ENCODE results near the gene ARL16. TPM values are rescaled to one million over a fixed set of nuclear protein-coding genes. Genes with fewer than 3 reads are reported as not detected.
A peak's percentile ranks its signal among the peaks of the same experiment; 100 is the strongest.

ARL16 gene
- total and polyA plus RNA-seq, 2 of the 8 experiments (the other 6 are each of a cell fraction or from before 2014, with no cell fraction given), result 37.0 to 60.8 TPM

GRCh38 chr17:81665205-81666091 is 18.1 kb downstream of the ARL16 start:
- 85% methylated on average over 30 of the region's 30 CpGs; no CpG with 5 or more reads in 1 of the 2 experiments for WGBS, 2 experiments (ENCODE audit: extremely low coverage in 1 of 2, insufficient coverage in 1 of 2, insufficient read length in 1 of 2, insufficient replicate concordance in 2 of 2, low coverage in 1 of 2, low lambda C conversion rate in 2 of 2, missing lambda C conversion rate in 1 of 2)
- no peaks in the 10 kb centered on the region for H3K9me3 ChIP-seq (ENCODE audit: insufficient read depth in 2 of 2, low read depth in 1 of 2, low read length in 1 of 2)
- peak overlapping the region; percentile 62 to 95 (median 88) for H3K4me3 ChIP-seq (ENCODE audit: extremely low read depth in 1 of 4, insufficient read depth in 2 of 4, low read depth in 3 of 4, low read length in 4 of 4)
- no peak overlapping the region for H3K14ac ChIP-seq (ENCODE audit: insufficient read length)
- DNase-seq (ENCODE audit: low read depth in 1 of 2, low spot score in 2 of 2) (no peak), FAIRE-seq (no peak)
- CTCF ChIA-PET (ENCODE audit: partially characterized antibody), result interaction anchor here (0.6 to 1.4 kb wide), 6 partner anchors 10 to 330 kb away, joined by 3 to 5 read pairs (median 3); no protein-coding TSS in a partner anchor
- no peak overlapping the region for H4K91ac ChIP-seq (replicated peaks; ENCODE audit: insufficient read length, low read length)
- TF ChIP-seq E2F6 (IDR thresholded peaks at IDR 0.05), result peak; percentile 81
- TF ChIP-seq YY1 (IDR thresholded peaks at IDR 0.05; ENCODE audit: low read depth, low read length), result peak; percentile 48; the same call in 1 of the 2 replicates
- no peak for TF ChIP-seq SRF (IDR thresholded peaks at IDR 0.05; ENCODE audit: low read depth, low read length)
- peak; percentile 92 for TF ChIP-seq MAX (IDR thresholded peaks at IDR 0.05)
- no peak overlapping the region for H2BK20ac ChIP-seq (ENCODE audit: low read length)
- no peaks in the 10 kb centered on the region for H3K27me3 ChIP-seq (replicated peaks in 1 of 4; ENCODE audit: control insufficient read depth in 3 of 4, extremely low read depth in 1 of 4, insufficient read depth in 3 of 4, low read length in 3 of 4)
- H2BK5ac ChIP-seq (ENCODE audit: low read depth, low read length), result peak overlapping the region; percentile 85; the same call in 1 of the 2 replicates
- H2AK5ac ChIP-seq (ENCODE audit: low read depth, low read length), result no peak overlapping the region; the same call in 1 of the 2 replicates
- POLR2A ChIA-PET (ENCODE audit: partially characterized antibody), result interaction anchor here (0.9 to 4.4 kb wide), 14 partner anchors 9 to 197 kb away, joined by 3 to 23 read pairs (median 4); partner anchors contain the start of genes ARL16, HGS, MCRIP1 and MRPL12
- H2AFZ ChIP-seq (ENCODE audit: low read length), result no peak overlapping the region
- H3K79me1 ChIP-seq (ENCODE audit: low read depth, low read length), result peaks cover 8% of the 10 kb centered on the region
- H4K20me1 ChIP-seq (replicated peaks in 1 of 2; ENCODE audit: control insufficient read depth in 1 of 2, insufficient read depth in 2 of 2, low read length in 2 of 2), result peaks cover 6 to 7% of the 10 kb centered on the region in 2 experiments
- no peak overlapping the region for H3K56ac ChIP-seq (replicated peaks; ENCODE audit: insufficient read length, low read depth, low read length)
- H2BK15ac ChIP-seq (ENCODE audit: low read length), result no peak overlapping the region
- H3K27ac ChIP-seq (ENCODE audit: low read depth, low read length), result 0 out of 2 replicates have a peak overlapping the region, but pooled peaks have one; percentile 44
- H2BK12ac ChIP-seq (ENCODE audit: low read depth, low read length), result peak overlapping the region; percentile 29; the same call in 1 of the 2 replicates
- H3K79me2 ChIP-seq (ENCODE audit: control insufficient read depth in 1 of 2, insufficient read depth in 2 of 2, low read length in 2 of 2), result peaks cover 0 to 24% of the 10 kb centered on the region in 2 experiments; a peak in 2 of 4 replicates
- H3K4me1 ChIP-seq (replicated peaks in 1 of 4; ENCODE audit: control insufficient read depth in 3 of 4, insufficient read depth in 4 of 4, low read length in 3 of 4), result peaks cover 3 to 11% (median 8%) of the 10 kb centered on the region in 4 experiments
- H3K23me2 ChIP-seq (ENCODE audit: low read depth, low read length), result peaks cover 4% of the 10 kb centered on the region; the same call in 1 of the 2 replicates
- H3K23ac ChIP-seq (ENCODE audit: insufficient read length), result no peak overlapping the region
- H4K8ac ChIP-seq (ENCODE audit: extremely low read depth, insufficient read depth, low read length), result peak overlapping the region; percentile 92
- peak overlapping the region; percentile 63 for H3K4ac ChIP-seq (replicated peaks; ENCODE audit: insufficient read length, low read depth, low read length)
- no peak overlapping the region for H2BK120ac ChIP-seq (replicated peaks; ENCODE audit: low read depth, low read length)
- H3K36me3 ChIP-seq (ENCODE audit: control insufficient read depth in 2 of 4, insufficient read depth in 4 of 4, low read length in 3 of 4), result peaks cover 7 to 26% (median 17%) of the 10 kb centered on the region in 4 experiments; a peak in 7 of 8 replicates
- peak overlapping the region; percentile 38 for H4K5ac ChIP-seq (ENCODE audit: insufficient read length, low read depth, low read length)
- peak overlapping the region in 3 of 4 experiments; percentile 42 to 86 (median 85); a peak in 6 of 7 replicates for H3K9ac ChIP-seq (replicated peaks in 1 of 4; ENCODE audit: extremely low read depth in 1 of 4, low read depth in 3 of 4, low read length in 3 of 4)
- H3K18ac ChIP-seq (ENCODE audit: extremely low read depth, low read length), result peak overlapping the region; percentile 65; the same call in 1 of the 2 replicates
- H3K4me2 ChIP-seq (ENCODE audit: insufficient read depth in 1 of 2, low read depth in 2 of 2, low read length in 2 of 2), result peak overlapping the region; percentile 77 to 84
